Adipose tissue (tissue), 3 donors: ENCODE measurements around the gene ATP5IF1. TPM values are rescaled to one million over a fixed set of nuclear protein-coding genes. Genes with fewer than 3 reads are reported as not detected.

Experiments used
- polyA plus RNA-seq, 3 donors: library from polyadenylated mRNA; stranded (reverse); fragments of 200-250 nt; gene quantifications; one replicate each; pipeline ENCODE4 v1.2.3, GENCODE V29; 2013
- donor health status: healthy with polysubstance abuse.
- donor health status: Bipolar disorder and iron deficiency.
- donor health status: healthy.

ATP5IF1 gene
- polyA plus RNA-seq, 3 donors: 114 to 260 (median 146) TPM

Other genes starting within 250 kb of the ATP5IF1 start
- gene EYA3, start 147.5 kb upstream of the ATP5IF1 start, polyA plus RNA-seq: 1 to 10 TPM; 3.2 to 5.1 (median 4.2) TPM
- 1 to 10 TPM; 1.0 to 6.6 (median 3.0) TPM for gene PTAFR, start 59.4 kb upstream of the ATP5IF1 start, polyA plus RNA-seq
- gene DNAJC8, start 3.1 kb upstream of the ATP5IF1 start, polyA plus RNA-seq: 100 to 1,000 TPM in 1 of 3 donors, 10 to 100 TPM in 2; 22.4 to 115 (median 63.5) TPM
- gene SESN2, start 23.4 kb downstream of the ATP5IF1 start, polyA plus RNA-seq: 10 to 100 TPM in 1 of 3 donors, 1 to 10 TPM in 2; 6.6 to 17.5 (median 9.1) TPM
- 1 to 10 TPM; 7.4 to 9.9 (median 7.6) TPM for gene MED18, start 92.9 kb downstream of the ATP5IF1 start, polyA plus RNA-seq
- 10 to 100 TPM in 2 of 3 donors, 1 to 10 TPM in 1; 9.1 to 20.6 (median 12.4) TPM for gene PHACTR4, start 133.6 kb downstream of the ATP5IF1 start, polyA plus RNA-seq